ENCODE data around the gene FAM53B. TPM values are rescaled to one million over a fixed set of nuclear protein-coding genes. Genes with fewer than 3 reads are reported as not detected.

The FAM53B gene
- total RNA-seq, 4 donors from 2014 or later: 72.7 to 92.1 (median 80.5) TPM

DNA sequence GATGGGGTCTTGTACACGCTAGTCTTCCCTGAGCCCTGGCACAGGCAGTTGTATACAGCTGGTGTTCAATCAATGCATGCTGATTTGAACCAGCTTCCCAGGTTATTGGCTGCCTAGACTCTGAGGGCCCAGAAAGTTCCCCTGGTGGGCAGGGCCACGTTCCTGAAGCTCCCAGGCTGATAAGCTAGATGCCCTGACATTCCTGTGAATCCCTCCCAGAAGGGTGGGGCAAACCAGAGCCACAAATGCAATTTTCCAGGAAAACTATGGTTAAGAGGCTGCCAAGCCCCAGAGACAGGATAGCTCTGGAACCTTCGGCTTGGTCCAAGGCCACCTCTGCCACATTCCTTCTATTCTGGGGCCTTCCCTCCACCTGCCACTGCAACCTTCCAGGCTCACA is 78.2 kb downstream of the FAM53B start:
- peaks cover 0 to 17% (median 0%) of the 10 kb centered on the region in 3 donors for H3K36me3 ChIP-seq
- TF ChIP-seq POLR2A (IDR thresholded peaks at IDR 0.05): no peak
- TF ChIP-seq, protein P1, sequence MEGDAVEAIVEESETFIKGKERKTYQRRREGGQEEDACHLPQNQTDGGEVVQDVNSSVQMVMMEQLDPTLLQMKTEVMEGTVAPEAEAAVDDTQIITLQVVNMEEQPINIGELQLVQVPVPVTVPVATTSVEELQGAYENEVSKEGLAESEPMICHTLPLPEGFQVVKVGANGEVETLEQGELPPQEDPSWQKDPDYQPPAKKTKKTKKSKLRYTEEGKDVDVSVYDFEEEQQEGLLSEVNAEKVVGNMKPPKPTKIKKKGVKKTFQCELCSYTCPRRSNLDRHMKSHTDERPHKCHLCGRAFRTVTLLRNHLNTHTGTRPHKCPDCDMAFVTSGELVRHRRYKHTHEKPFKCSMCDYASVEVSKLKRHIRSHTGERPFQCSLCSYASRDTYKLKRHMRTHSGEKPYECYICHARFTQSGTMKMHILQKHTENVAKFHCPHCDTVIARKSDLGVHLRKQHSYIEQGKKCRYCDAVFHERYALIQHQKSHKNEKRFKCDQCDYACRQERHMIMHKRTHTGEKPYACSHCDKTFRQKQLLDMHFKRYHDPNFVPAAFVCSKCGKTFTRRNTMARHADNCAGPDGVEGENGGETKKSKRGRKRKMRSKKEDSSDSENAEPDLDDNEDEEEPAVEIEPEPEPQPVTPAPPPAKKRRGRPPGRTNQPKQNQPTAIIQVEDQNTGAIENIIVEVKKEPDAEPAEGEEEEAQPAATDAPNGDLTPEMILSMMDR (IDR thresholded peaks at IDR 0.05): no peak
- no peak for DNase-seq
- H3K9me3 ChIP-seq: no peaks in the 10 kb centered on the region
- H3K27me3 ChIP-seq: no peaks in the 10 kb centered on the region
- H3K4me1 ChIP-seq: peaks cover 0 to 30% (median 5%) of the 10 kb centered on the region in 4 donors
- no peak overlapping the region for H3K27ac ChIP-seq
- no peak overlapping the region for H3K4me3 ChIP-seq

GRCh38 chr10:124665558-124665957 is 78.6 kb downstream of the FAM53B start:
- TF ChIP-seq, protein P1 (IDR thresholded peaks at IDR 0.05): no peak
- TF ChIP-seq POLR2A (IDR thresholded peaks at IDR 0.05): no peak
- Histone ChIP-seq H3K27ac (no peak overlapping the region), H3K4me1 (peaks cover 0 to 27% (median 4%) of the 10 kb centered on the region in 4 donors), H3K4me3 (no peak overlapping the region), H3K27me3 (no peaks in the 10 kb centered on the region), H3K36me3 (peaks cover 0 to 17% (median 0%) of the 10 kb centered on the region in 3 donors), H3K9me3 (no peaks in the 10 kb centered on the region)
- DNase-seq: no peak

DNA sequence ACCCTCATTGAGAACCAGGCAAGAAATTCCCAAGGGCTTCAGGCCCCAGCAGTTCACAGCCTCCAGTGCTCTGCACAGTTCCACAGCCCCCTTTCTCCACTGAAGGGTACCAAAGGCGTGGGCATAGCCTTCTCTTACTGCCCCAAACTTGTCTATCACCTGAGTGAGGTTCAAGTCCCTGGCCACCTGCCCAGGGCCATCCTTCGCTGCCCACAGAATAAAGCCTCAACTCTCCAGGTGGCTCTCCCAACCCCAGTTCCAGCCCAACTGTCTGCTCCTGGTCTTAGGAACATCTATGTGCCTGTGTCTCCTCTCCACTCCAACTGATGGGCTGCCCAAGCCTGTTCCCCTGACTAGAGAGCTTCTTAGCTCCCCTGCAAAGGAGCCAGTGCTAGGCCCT is 79.1 kb downstream of the FAM53B start:
- H3K36me3 ChIP-seq: peaks cover 0 to 17% (median 0%) of the 10 kb centered on the region in 3 donors
- no peak overlapping the region for H3K27ac ChIP-seq
- H3K4me1 ChIP-seq: peaks cover 0 to 27% (median 4%) of the 10 kb centered on the region in 4 donors
- TF ChIP-seq POLR2A (IDR thresholded peaks at IDR 0.05): no peak
- TF ChIP-seq, protein P1 (IDR thresholded peaks at IDR 0.05): no peak
- DNase-seq: no peak
- no peak overlapping the region for H3K4me3 ChIP-seq
- H3K9me3 ChIP-seq: no peaks in the 10 kb centered on the region
- no peaks in the 10 kb centered on the region for H3K27me3 ChIP-seq

DNA sequence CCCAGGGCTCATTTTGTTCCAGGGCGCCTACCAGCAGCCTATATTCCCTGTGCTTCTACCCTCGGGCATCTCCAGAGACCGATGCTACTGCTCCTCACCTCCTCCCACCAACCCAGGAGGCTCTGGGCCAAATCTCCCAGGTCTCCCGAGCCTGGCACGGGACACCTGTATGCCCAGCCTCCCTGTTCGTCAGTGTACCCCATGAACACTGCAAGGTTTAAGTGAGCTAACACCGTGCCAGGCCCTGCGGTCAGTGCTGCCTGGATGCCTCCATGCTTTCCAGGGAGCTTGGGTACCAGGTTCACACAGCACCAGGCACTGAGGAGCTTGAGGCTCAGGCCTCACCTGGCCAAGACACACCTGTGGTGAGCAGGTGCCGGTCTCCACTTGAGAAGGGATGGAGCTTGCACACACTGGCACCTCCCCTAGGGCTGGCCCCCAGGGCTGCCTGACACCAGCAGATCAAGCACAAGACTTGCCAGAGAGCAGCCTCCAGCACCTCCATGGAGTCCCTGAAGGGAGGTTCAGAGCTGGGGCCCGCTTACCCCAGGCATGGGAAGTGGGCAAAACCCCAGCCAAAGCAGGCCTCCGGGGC is 80.3 kb downstream of the FAM53B start:
- DNase-seq: no peak
- no peaks in the 10 kb centered on the region for H3K27me3 ChIP-seq
- TF ChIP-seq, protein P1 (IDR thresholded peaks at IDR 0.05): no peak
- no peak for TF ChIP-seq POLR2A (IDR thresholded peaks at IDR 0.05)

GRCh38 chr10:124663228-124663627 is 81.0 kb downstream of the FAM53B start:
- no peaks in the 10 kb centered on the region for H3K9me3 ChIP-seq
- peaks cover 4 to 19% (median 7%) of the 10 kb centered on the region in 4 donors for H3K4me1 ChIP-seq
- H3K36me3 ChIP-seq: peaks cover 0 to 17% (median 0%) of the 10 kb centered on the region in 3 donors
- no peak for DNase-seq
- no peak overlapping the region for H3K4me3 ChIP-seq
- no peak for TF ChIP-seq POLR2A (IDR thresholded peaks at IDR 0.05)
- no peak overlapping the region for H3K27ac ChIP-seq
- no peaks in the 10 kb centered on the region for H3K27me3 ChIP-seq

More for the DNA sequence above, 80.3 kb downstream of the FAM53B start:
- Histone ChIP-seq H3K4me1 (peaks cover 0 to 25% (median 4%) of the 10 kb centered on the region in 4 donors), H3K9me3 (no peaks in the 10 kb centered on the region), H3K36me3 (peaks cover 0 to 17% (median 0%) of the 10 kb centered on the region in 3 donors), H3K27ac (no peak overlapping the region), H3K4me3 (no peak overlapping the region)

DNA sequence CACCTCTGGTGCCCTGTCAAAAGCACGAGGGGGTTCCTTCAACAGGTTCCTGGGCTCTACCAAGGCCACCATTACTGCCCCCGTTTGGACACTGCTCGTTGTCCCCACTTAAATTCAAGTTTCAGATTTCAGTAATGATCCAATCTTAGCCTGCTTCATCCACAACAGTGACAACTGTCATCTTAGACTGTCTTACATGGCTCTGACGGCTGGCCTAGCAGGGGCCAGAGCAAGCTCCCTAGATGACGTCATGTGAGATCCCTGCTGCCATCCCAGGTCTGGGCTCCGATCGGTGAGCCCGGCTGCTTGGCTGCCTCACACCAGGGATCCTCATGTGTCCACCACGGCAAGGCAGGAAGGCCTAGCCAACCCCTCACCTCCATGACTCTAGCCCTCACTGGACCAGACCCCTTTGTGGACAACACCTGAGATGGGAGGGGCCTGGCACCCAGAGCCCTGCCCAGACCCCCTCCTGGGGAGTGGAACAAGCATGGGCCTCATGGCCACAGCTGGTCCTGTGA is 82.5 kb downstream of the FAM53B start:
- Histone ChIP-seq H3K4me1 (peaks cover 0 to 13% (median 8%) of the 10 kb centered on the region in 4 donors), H3K4me3 (no peak overlapping the region)

More for the DNA sequence above, 82.5 kb downstream of the FAM53B start:
- no peak for DNase-seq
- Histone ChIP-seq H3K36me3 (peaks cover 0 to 15% (median 0%) of the 10 kb centered on the region in 3 donors), H3K9me3 (no peaks in the 10 kb centered on the region), H3K27me3 (no peaks in the 10 kb centered on the region), H3K27ac (no peak overlapping the region)
- TF ChIP-seq POLR2A (IDR thresholded peaks at IDR 0.05): no peak
- TF ChIP-seq, protein P1 (IDR thresholded peaks at IDR 0.05): no peak

Measured in Peyer's patch (tissue), 4 donors.